HepG2 (cell line): ENCODE measurements around the gene MDP1. TPM values are rescaled to one million over a fixed set of nuclear protein-coding genes. Genes with fewer than 3 reads are reported as not detected.

Source experiments
- AHDC1 ChIP-seq: sonication (generic); formaldehyde crosslinking; IDR thresholded peaks from 2 replicates; pipeline ENCODE4 v1.5.1; 2020; ENCODE audit warnings: mild to moderate bottlenecking, missing genetic modification reagents, borderline replicate concordance
- CREB1 ChIP-seq, 2 experiments: fragments of 450-650 bp in 1 of 2; IDR thresholded peaks; 2 replicates each; pipeline ENCODE4 v1.6.1; 2016 to 2017; ENCODE audit warnings: control low read depth in 1 of 2, mild to moderate bottlenecking in 1 of 2, missing compliant biosample characterization in 1 of 2, missing genetic modification characterization in 1 of 2
- EZH2 ChIP-seq: conservative IDR thresholded peaks from 2 replicates; pipeline ENCODE4 v1.6.1; 2012; ENCODE audit warnings: mild to moderate bottlenecking, low read depth, low read length, moderate library complexity
- HOXA7 ChIP-seq: sonication (generic); formaldehyde crosslinking; IDR thresholded peaks from 2 replicates; pipeline ENCODE4 v1.8.1; 2022; ENCODE audit warnings: mild to moderate bottlenecking, missing genetic modification reagents, moderate library complexity
- KDM2A ChIP-seq: sonication (generic); formaldehyde crosslinking; IDR thresholded peaks from 2 replicates; pipeline ENCODE4 v1.4.0; 2020; ENCODE audit warnings: low read depth, missing genetic modification reagents, borderline replicate concordance
- KLF9 ChIP-seq: IDR thresholded peaks from 2 replicates; pipeline ENCODE4 v1.6.1; 2016; ENCODE audit warnings: low read depth
- RCOR2 ChIP-seq: IDR thresholded peaks from 2 replicates; pipeline ENCODE4 v1.6.1; 2016; ENCODE audit warnings: missing biosample characterization, missing genetic modification reagents
- SMAD1 ChIP-seq: sonication (generic); formaldehyde crosslinking; IDR thresholded peaks from 2 replicates; pipeline ENCODE4 v1.4.0; 2020; ENCODE audit warnings: missing genetic modification reagents, low read depth, mild to moderate bottlenecking, borderline replicate concordance
- SMYD3 ChIP-seq: sonication (generic); formaldehyde crosslinking; IDR thresholded peaks from 2 replicates; pipeline ENCODE4 v1.8.1; 2023; ENCODE audit warnings: mild to moderate bottlenecking, missing genetic modification reagents
- SNAPC5 ChIP-seq: sonication (generic); formaldehyde crosslinking; IDR thresholded peaks from 2 replicates; pipeline ENCODE4 v1.8.1; 2023; ENCODE audit warnings: mild to moderate bottlenecking, missing genetic modification reagents, borderline replicate concordance
- SP5 ChIP-seq: IDR thresholded peaks from 2 replicates; pipeline ENCODE4 v1.6.1; 2016; ENCODE audit warnings: low read depth, borderline replicate concordance
- WIZ ChIP-seq: sonication (generic); formaldehyde crosslinking; IDR thresholded peaks from 2 replicates; pipeline ENCODE4 v1.5.1; 2020; ENCODE audit warnings: mild to moderate bottlenecking, missing genetic modification reagents
- ZBTB34 ChIP-seq: sonication (generic); formaldehyde crosslinking; IDR thresholded peaks from 2 replicates; pipeline ENCODE4 v1.8.0; 2022; ENCODE audit warnings: mild to moderate bottlenecking, missing genetic modification reagents
- ZFP90 ChIP-seq: sonication (generic); formaldehyde crosslinking; IDR thresholded peaks from 2 replicates; pipeline ENCODE4 v1.8.0; 2022; ENCODE audit warnings: missing genetic modification reagents, mild to moderate bottlenecking, inconsistent platforms, borderline replicate concordance
- ZNF431 ChIP-seq: sonication (generic); formaldehyde crosslinking; IDR thresholded peaks from 2 replicates; pipeline ENCODE4 v1.9.0; 2022; ENCODE audit warnings: missing genetic modification reagents, low read depth, mild to moderate bottlenecking, borderline replicate concordance
- ZNF530 ChIP-seq: sonication (generic); formaldehyde crosslinking; IDR thresholded peaks from 2 replicates; pipeline ENCODE4 v1.5.0; 2020; ENCODE audit warnings: low read depth, mild to moderate bottlenecking, missing genetic modification reagents
- ZNF598 ChIP-seq: sonication (generic); formaldehyde crosslinking; IDR thresholded peaks from 2 replicates; pipeline ENCODE4 v1.5.1; 2020; ENCODE audit warnings: mild to moderate bottlenecking, missing genetic modification reagents, borderline replicate concordance
- ZNF7 ChIP-seq: IDR thresholded peaks from 2 replicates; pipeline ENCODE4 v1.6.1; 2016; ENCODE audit warnings: missing biosample characterization, missing genetic modification reagents
- ZNF839 ChIP-seq: sonication (generic); formaldehyde crosslinking; IDR thresholded peaks from 2 replicates; pipeline ENCODE4 v1.4.0; 2020; ENCODE audit warnings: missing genetic modification reagents, mild to moderate bottlenecking, borderline replicate concordance
- polyA plus RNA-seq, 8 experiments: library from polyadenylated mRNA; depleted of rRNA in 3 of 8; stranded (reverse) in 7 of 8; unstranded in 1 of 8; fragments of >200 nt; fragmentation: Illumina TruSeq in 4 of 8; extraction: Trizol in 4 of 8; gene quantifications; 2 replicates each; pipeline versions ENCODE4 v1.2.1 to v1.2.3, GENCODE V29; 2011 to 2016; ENCODE audit warnings: low read depth in 4 of 8, missing spikeins in 1 of 8, mixed read lengths in 1 of 8; ENCODE audit not compliant: insufficient read depth in 1 of 8
- total RNA-seq, 5 experiments: library from RNA; depleted of rRNA; stranded (reverse); fragments of >200 nt; fragmentation: Illumina TruSeq; extraction: Trizol; gene quantifications; 2 replicates each; pipeline ENCODE4 v1.2.3, GENCODE V29; 2016; ENCODE audit warnings: low read depth in 1 of 5

Gene MDP1
- total and polyA plus RNA-seq, 2 of the 13 experiments (the other 11 are each of a cell fraction or from before 2014, with no cell fraction given) = 44.1 to 48.7 TPM

- 0 out of 2 replicates have a peak, but pooled peaks have one; percentile 37 for TF ChIP-seq ZBTB34
- TF ChIP-seq ZFP90 (CRISPR knock-in tag) = peak; percentile 95
- peak; percentile 7; the same call in 1 of the 2 replicates for TF ChIP-seq ZNF530 (CRISPR knock-in tag)
- TF ChIP-seq HOXA7 = no peak
- TF ChIP-seq SP5 (CRISPR knock-in tag) = peak; percentile 10; the same call in 1 of the 2 replicates
- TF ChIP-seq ZNF598 = peak; percentile 94
- peak; percentile 93; the same call in 1 of the 2 replicates for TF ChIP-seq SNAPC5
- no peak; the same call in 1 of the 2 replicates for TF ChIP-seq KLF9 (CRISPR knock-in tag)
- TF ChIP-seq ZNF431 (CRISPR knock-in tag) = no peak
- no peak for TF ChIP-seq CREB1 (IDR thresholded peaks at IDR 0.05)
- no peak for TF ChIP-seq CREB1 (CRISPR knock-in tag; IDR thresholded peaks at IDR 0.05)
- TF ChIP-seq WIZ (CRISPR knock-in tag) = peak; percentile 95
- TF ChIP-seq SMAD1 (CRISPR knock-in tag) = no peak
- TF ChIP-seq KDM2A (CRISPR knock-in tag) = peak; percentile 96
- TF ChIP-seq SMYD3 (CRISPR knock-in tag) = peak; percentile 92
- TF ChIP-seq EZH2 = no peak
- peak; percentile 70; the same call in 1 of the 2 replicates for TF ChIP-seq AHDC1 (CRISPR knock-in tag)
- no peak for TF ChIP-seq RCOR2
- TF ChIP-seq ZNF7 (CRISPR knock-in tag) = no peak
- no peak; the same call in 1 of the 2 replicates for TF ChIP-seq ZNF839
These were observed 17.0 kb upstream of the MDP1 start, which contains the start of gene GMPR2 (continued) for GRCh38 chr14:24232645-24233537.
